Renal pelvis (tissue), 4 donors: ENCODE data around the gene DIPK1B. TPM values are rescaled to one million over a fixed set of nuclear protein-coding genes. Genes with fewer than 3 reads are reported as not detected.

Experiments used
- DNase-seq: peaks from one replicate; pipeline ENCODE4 v3.0.0-alpha.2; 2013
- polyA plus RNA-seq, 3 donors: library from polyadenylated mRNA; unstranded; fragments of 120-200 nt; gene quantifications; one replicate each; pipeline ENCODE4 v1.2.1, GENCODE V29; 2013; ENCODE audit not compliant: insufficient read length in 3 of 3

Gene DIPK1B
- polyA plus RNA-seq, 3 donors, result 34.3 to 48.4 (median 48.0) TPM

DNA sequence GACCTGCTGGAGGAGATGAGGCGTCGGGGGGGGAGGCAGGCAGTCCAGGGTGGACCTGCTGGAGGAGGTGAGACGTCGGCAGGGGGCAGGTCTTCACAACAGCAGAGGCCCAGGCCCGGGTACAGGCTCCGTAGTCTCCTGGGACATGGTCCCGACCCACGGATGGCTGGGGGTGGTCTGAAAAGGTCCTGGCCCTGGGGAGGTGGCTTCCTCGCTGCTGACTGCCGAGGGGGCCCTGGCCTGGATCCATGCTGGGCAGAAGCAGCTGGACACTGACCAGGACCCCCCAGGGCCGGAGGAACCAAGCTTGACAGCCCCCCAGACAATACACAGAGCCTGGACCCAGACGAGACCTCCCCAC is 41.1 kb upstream of the DIPK1B start:
- DNase-seq, result no peak

DNA sequence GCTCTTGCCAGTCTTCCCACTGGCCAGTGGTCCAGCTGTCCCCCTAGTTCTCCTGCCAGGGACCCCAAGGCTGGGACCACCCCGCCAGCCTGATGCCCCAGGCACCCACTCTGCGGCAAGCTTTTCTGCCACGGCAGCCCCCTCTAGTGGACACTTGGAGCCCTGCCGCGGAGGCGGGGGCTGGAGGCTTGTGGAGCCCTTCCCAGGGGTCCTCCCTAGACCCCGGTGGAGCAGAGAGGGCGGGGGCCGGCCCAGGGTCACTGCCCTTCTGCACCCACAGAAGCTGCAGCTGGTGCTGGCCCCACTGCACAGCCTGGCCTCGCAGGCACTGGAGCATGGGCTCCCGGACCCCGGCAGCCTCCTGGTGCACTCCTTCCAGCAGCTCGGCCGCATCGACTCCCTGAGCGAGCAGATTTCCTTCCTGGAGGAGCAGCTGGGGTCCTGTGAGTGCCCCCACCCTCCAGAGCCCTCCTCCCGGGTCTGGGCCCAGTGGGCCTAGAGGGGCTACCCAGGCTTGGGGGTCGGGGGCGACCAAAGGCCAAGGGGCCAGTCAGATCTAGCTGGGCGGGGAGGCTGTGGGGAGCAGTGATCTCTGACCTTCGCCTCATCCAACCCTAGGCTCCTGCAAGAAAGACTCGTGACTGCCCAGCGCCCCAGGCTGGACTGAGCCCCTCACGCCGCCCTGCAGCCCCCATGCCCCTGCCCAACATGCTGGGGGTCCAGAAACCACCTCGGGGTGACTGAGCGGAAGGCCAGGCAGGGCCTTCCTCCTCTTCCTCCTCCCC is 40.5 kb upstream of the DIPK1B start:
- DNase-seq, result no peak

GRCh38 chr9:136672431-136673087 is 39.8 kb upstream of the DIPK1B start:
- no peak for DNase-seq

GRCh38 chr9:136673088-136673974 is 39.0 kb upstream of the DIPK1B start:
- no peak for DNase-seq

DNA sequence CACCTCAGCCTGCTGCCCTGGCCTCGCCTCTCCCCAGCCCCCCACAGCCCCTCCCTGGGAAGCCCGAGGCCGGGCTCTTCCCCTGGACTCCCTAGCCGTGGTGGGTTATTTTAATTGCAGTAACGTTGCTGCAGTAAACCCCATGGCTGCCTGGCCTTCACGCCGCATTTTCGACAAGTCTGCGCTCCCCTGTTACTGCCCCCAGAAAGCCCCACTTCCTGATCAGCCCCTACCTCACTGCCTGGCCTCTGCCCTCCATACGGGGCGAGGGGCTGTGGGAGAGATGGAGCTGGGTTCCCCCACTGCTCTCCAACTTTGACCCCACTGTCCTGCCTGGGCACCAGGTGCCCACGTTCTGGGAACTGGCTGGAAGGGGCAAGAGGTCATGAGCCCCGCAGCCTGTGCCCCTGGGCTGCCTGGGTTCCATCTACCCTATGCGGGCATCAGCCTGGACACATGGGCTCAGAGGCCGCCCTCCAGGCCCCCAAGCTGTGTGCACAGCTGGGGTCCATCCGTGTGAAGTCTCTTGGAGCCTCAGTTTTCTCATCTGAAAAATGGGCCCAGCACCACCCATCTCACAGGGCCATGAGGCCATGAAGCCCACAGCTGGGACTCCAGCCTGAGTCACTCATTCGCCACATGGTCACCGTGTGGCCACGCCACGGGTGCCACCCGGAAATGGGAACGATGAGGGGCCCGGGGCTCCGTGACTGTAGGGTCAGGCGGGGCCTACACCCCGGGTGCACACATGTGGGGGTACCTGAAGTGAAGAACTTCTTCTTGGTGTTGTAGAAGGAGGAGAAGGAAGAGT is 38.2 kb upstream of the DIPK1B start:
- no peak for DNase-seq

DNA sequence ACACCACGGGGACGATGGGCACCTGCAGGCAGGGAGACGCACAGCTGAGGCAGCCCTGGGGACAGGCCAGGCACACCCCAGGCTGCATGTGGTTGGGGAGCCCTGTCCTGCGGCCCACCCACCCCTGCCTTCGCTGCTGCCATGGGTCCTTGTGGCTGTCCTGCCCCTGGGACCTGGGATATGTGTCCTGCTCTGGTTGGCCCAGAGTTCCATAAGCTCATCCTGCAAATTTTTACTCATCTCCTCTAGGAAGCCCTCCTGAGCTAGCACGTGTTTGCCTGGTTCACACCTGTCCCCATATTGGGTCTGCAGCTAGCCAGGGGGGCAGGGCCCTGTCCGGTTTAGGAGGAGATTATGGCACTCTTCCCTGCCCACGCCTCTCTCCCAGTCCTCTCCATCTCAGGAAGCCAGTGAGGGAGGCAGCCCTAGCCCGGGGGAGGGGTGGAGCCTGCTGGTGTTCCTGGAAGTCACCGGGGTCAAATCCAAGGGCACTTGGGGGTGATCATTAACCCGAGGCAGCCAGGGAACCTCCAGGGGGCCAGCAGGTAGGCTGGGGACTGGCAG is 37.5 kb upstream of the DIPK1B start:
- DNase-seq, result no peak

DNA sequence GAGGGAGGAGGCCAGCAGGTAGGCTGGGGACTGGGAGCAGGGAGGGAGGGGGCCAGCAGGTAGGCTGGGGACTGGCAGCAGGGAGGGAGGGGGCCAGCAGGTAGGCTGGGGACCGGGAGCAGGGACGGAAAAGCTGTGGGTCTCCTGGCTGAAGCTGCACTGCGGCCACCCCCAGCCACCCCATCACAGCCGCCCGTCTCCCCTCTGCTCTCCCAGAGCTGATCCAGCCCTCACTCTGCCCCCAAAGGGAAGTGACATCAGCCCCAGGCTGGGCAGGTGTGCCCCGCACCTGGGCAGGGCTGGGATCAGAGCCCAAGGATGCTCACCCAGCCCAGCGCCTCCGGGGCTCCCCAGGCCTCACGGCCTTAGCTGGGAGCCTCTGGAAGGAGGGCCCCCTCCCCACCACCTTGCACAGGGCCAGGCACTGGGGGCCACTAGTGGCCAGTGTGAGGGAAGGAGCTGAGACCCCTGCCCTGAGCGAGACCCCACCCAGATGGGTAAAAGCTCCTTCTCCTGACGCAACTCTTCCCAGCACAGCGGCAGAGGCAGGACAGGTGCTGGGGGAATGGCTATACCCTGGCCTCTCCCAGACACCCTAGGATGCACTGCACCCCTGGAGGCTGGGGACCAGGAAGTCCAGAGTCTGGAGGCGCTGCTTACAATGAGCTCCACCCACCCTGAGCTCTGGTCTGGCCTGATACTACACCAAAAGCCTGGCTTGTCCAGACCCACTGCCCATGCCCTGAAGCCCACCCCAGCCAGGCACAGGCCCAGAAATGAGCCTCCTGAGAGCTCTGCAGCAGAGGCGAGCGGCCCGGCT is 36.7 kb upstream of the DIPK1B start:
- no peak for DNase-seq

- no peak for DNase-seq
Measured at GRCh38 chr9:136676297-136676794, 36.0 kb upstream of the DIPK1B start.

- no peak for DNase-seq
Measured at GRCh38 chr9:136676920-136677686, 35.3 kb upstream of the DIPK1B start.

DNA sequence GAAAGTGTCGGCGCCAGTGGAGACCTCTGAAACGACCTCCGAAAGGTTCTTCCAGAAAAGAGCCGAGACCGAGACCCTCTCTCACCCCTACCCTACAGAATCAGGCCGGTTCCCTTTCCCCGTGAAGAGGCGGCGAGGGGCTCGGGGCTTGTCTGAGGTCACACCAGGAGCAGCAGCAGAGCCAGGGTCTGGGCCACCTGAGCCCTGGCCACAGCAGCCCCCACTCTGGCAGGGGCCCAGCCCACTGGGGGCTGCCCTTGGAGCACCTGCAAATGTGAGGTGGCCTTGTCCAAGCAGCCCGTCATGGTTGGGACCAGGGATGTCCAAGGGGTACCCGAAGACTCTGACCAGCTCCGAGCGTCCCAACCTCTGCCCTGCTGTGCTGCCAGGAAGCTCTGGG is 34.3 kb upstream of the DIPK1B start:
- no peak for DNase-seq

- DNase-seq, result no peak
Measured at GRCh38 chr9:136678624-136679023, 33.7 kb upstream of the DIPK1B start.

DNA sequence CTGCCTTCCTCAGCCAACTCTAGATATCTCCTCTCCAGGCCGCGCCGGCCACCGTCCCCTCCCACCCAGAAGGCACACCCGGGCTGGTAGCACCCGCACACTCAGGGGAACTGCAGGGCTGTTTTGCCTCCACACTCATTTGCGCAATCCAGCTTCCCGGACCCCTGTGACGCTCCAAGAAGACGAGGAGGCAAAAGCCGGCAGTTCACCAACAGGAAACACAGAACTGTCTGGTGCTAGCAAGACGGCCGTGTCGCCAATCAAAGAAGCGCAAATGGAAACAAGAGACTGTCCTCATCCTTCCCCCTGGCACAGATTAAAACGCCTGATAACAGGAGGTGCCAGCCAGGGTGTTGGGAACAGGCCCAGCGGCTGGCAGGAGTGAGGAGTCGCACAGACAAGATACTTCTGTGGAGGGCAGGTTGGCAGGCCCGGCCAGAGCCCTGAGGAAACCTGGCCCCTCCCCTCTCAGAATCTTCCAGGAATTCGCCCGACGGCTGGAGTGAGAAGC is 32.9 kb upstream of the DIPK1B start:
- DNase-seq, result no peak

GRCh38 chr9:136681029-136681428 is 31.3 kb upstream of the DIPK1B start:
- no peak for DNase-seq

GRCh38 chr9:136681945-136682699 is 30.2 kb upstream of the DIPK1B start:
- no peak for DNase-seq

DNA sequence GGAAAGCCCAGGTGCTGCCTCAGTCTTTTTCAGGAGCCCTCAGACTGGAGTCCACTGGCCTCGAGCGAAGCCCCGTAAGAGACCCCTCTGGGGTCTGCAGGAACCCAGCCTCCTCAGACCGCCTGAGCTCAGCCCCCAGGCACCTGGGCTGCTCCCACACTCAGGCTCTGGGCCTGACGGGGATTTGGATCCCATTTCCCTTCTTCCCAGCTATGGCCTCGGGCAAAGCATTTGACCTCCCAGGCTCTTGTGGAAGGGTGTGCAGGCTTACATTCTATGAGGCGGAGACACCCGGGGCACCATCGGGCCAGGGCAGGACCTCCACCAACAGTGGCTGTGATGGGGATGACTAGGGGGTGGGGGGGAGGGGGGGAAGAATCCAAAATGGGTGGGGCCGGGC is 29.7 kb upstream of the DIPK1B start:
- no peak for DNase-seq

GRCh38 chr9:136683173-136683745 is 29.1 kb upstream of the DIPK1B start:
- DNase-seq, result no peak

DNA sequence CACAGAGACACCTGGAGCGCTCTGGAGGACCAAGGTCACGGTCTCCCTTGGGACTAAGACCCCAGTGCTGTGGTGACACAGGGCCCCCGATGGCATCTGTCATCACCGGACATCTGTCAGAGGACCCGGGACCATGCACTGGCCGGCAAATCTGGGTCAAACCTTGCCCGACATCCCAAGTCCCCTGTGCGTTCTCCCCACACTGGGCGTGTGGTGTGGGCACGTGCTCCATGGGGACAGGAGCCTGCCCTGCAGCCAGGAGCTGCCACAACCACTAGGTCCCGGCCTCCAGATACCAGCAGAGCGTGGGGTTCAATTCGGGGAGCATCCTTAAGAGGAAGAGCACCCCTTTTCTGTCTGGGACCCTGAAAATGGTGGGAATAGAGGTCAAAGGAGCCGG is 28.6 kb upstream of the DIPK1B start:
- no peak for DNase-seq

GRCh38 chr9:136684339-136684738 is 28.0 kb upstream of the DIPK1B start:
- no peak for DNase-seq
